Muscle layer of colon (tissue), 2 donors: ENCODE data around the gene R3HDM1.

ENCODE experiments used
- H3K27ac ChIP-seq: one replicate; pipeline ENCODE4 v1.7.0; 2013; ENCODE audit warnings: low read depth, mild to moderate bottlenecking, low read length, moderate library complexity
- H3K27me3 ChIP-seq, 2 donors: one replicate each; pipeline ENCODE4 v1.7.0; 2013; ENCODE audit warnings: low read length in 2 of 2, mild to moderate bottlenecking in 2 of 2; ENCODE audit not compliant: insufficient read depth in 2 of 2, control insufficient read depth in 1 of 2
- H3K36me3 ChIP-seq: one replicate; pipeline ENCODE4 v1.7.0; 2013; ENCODE audit warnings: mild to moderate bottlenecking, low read length; ENCODE audit not compliant: insufficient read depth
- H3K4me1 ChIP-seq: one replicate; pipeline ENCODE4 v1.7.0; 2013; ENCODE audit warnings: mild to moderate bottlenecking, low read length; ENCODE audit not compliant: insufficient read depth
- H3K4me3 ChIP-seq, 2 donors: one replicate each; pipeline ENCODE4 v1.7.0; 2013; ENCODE audit warnings: low read length in 2 of 2, low read depth in 1 of 2, mild to moderate bottlenecking in 1 of 2, moderate library complexity in 1 of 2
- H3K9ac ChIP-seq: one replicate; pipeline ENCODE4 v1.7.0; 2013; ENCODE audit warnings: low read length
- H3K9me3 ChIP-seq: one replicate; pipeline ENCODE4 v1.7.0; 2013; ENCODE audit warnings: mild to moderate bottlenecking, low read length
- donor health status: abdominal sarcoma.
- donor health status: Adenocarcinoma of cecum.

Gene R3HDM1

GRCh38 chr2:135573620-135574019 is 42.3 kb downstream of the R3HDM1 start:
- H3K36me3 ChIP-seq: peaks cover 3% of the 10 kb centered on the region
- H3K4me3 ChIP-seq: no peak overlapping the region
- no peaks in the 10 kb centered on the region for H3K4me1 ChIP-seq
- H3K27ac ChIP-seq: no peak overlapping the region
- H3K27me3 ChIP-seq: no peaks in the 10 kb centered on the region
- H3K9ac ChIP-seq: no peak overlapping the region
- no peaks in the 10 kb centered on the region for H3K9me3 ChIP-seq

GRCh38 chr2:135581282-135581681 is 50.0 kb downstream of the R3HDM1 start:
- H3K27ac ChIP-seq: no peak overlapping the region
- no peaks in the 10 kb centered on the region for H3K9me3 ChIP-seq
- no peak overlapping the region for H3K4me3 ChIP-seq
- H3K27me3 ChIP-seq: no peaks in the 10 kb centered on the region
- H3K4me1 ChIP-seq: no peaks in the 10 kb centered on the region
- H3K36me3 ChIP-seq: no peaks in the 10 kb centered on the region
- no peak overlapping the region for H3K9ac ChIP-seq

- Histone ChIP-seq H3K4me3 (no peak overlapping the region), H3K9ac (no peak overlapping the region), H3K27ac (no peak overlapping the region), H3K4me1 (no peaks in the 10 kb centered on the region), H3K36me3 (no peaks in the 10 kb centered on the region), H3K27me3 (no peaks in the 10 kb centered on the region), H3K9me3 (no peaks in the 10 kb centered on the region)
Measured at GRCh38 chr2:135582383-135582782, 51.1 kb downstream of the R3HDM1 start.

GRCh38 chr2:135585586-135585985 is 54.3 kb downstream of the R3HDM1 start:
- H3K9me3 ChIP-seq: no peaks in the 10 kb centered on the region
- H3K4me1 ChIP-seq: no peaks in the 10 kb centered on the region
- no peak overlapping the region for H3K27ac ChIP-seq
- no peaks in the 10 kb centered on the region for H3K27me3 ChIP-seq
- no peak overlapping the region for H3K9ac ChIP-seq
- H3K36me3 ChIP-seq: no peaks in the 10 kb centered on the region
- H3K4me3 ChIP-seq: no peak overlapping the region

- no peak overlapping the region for H3K9ac ChIP-seq
- no peaks in the 10 kb centered on the region for H3K36me3 ChIP-seq
- no peaks in the 10 kb centered on the region for H3K9me3 ChIP-seq
- no peak overlapping the region for H3K4me3 ChIP-seq
- H3K27me3 ChIP-seq: no peaks in the 10 kb centered on the region
- H3K4me1 ChIP-seq: no peaks in the 10 kb centered on the region
- no peak overlapping the region for H3K27ac ChIP-seq
Measured at GRCh38 chr2:135586148-135586547, 54.9 kb downstream of the R3HDM1 start.

GRCh38 chr2:135587958-135588357 is 56.7 kb downstream of the R3HDM1 start:
- Histone ChIP-seq H3K9me3 (no peaks in the 10 kb centered on the region), H3K36me3 (no peaks in the 10 kb centered on the region), H3K4me3 (no peak overlapping the region), H3K27ac (no peak overlapping the region), H3K4me1 (no peaks in the 10 kb centered on the region), H3K27me3 (no peaks in the 10 kb centered on the region), H3K9ac (no peak overlapping the region)

- Histone ChIP-seq H3K9me3 (no peaks in the 10 kb centered on the region), H3K27ac (no peak overlapping the region), H3K9ac (no peak overlapping the region), H3K27me3 (no peaks in the 10 kb centered on the region), H3K4me1 (no peaks in the 10 kb centered on the region), H3K36me3 (no peaks in the 10 kb centered on the region), H3K4me3 (no peak overlapping the region)
Measured at GRCh38 chr2:135590619-135591260, 59.5 kb downstream of the R3HDM1 start.

- H3K9ac ChIP-seq: no peak overlapping the region
- H3K4me1 ChIP-seq: no peaks in the 10 kb centered on the region
- H3K9me3 ChIP-seq: no peaks in the 10 kb centered on the region
- H3K36me3 ChIP-seq: peaks cover 4% of the 10 kb centered on the region
- no peaks in the 10 kb centered on the region for H3K27me3 ChIP-seq
- H3K4me3 ChIP-seq: no peak overlapping the region
- H3K27ac ChIP-seq: no peak overlapping the region
Measured at GRCh38 chr2:135600915-135601314, 69.6 kb downstream of the R3HDM1 start.

GRCh38 chr2:135603543-135603942 is 72.3 kb downstream of the R3HDM1 start:
- H3K9ac ChIP-seq: no peak overlapping the region
- no peaks in the 10 kb centered on the region for H3K9me3 ChIP-seq
- peaks cover 4% of the 10 kb centered on the region for H3K36me3 ChIP-seq
- no peak overlapping the region for H3K4me3 ChIP-seq
- H3K27me3 ChIP-seq: no peaks in the 10 kb centered on the region
- no peaks in the 10 kb centered on the region for H3K4me1 ChIP-seq
- no peak overlapping the region for H3K27ac ChIP-seq

GRCh38 chr2:135607561-135607960 is 76.3 kb downstream of the R3HDM1 start:
- H3K4me1 ChIP-seq: no peaks in the 10 kb centered on the region
- H3K4me3 ChIP-seq: no peak overlapping the region
- H3K9ac ChIP-seq: no peak overlapping the region
- H3K27me3 ChIP-seq: no peaks in the 10 kb centered on the region
- no peaks in the 10 kb centered on the region for H3K9me3 ChIP-seq
- H3K27ac ChIP-seq: no peak overlapping the region
- H3K36me3 ChIP-seq: peaks cover 4% of the 10 kb centered on the region

- Histone ChIP-seq H3K27me3 (no peaks in the 10 kb centered on the region), H3K9me3 (no peaks in the 10 kb centered on the region), H3K27ac (no peak overlapping the region), H3K4me1 (no peaks in the 10 kb centered on the region), H3K9ac (no peak overlapping the region), H3K4me3 (no peak overlapping the region), H3K36me3 (no peaks in the 10 kb centered on the region)
Measured at GRCh38 chr2:135612319-135612718, 81.0 kb downstream of the R3HDM1 start.

- Histone ChIP-seq H3K27ac (no peak overlapping the region), H3K36me3 (no peaks in the 10 kb centered on the region), H3K9me3 (no peaks in the 10 kb centered on the region), H3K27me3 (no peaks in the 10 kb centered on the region), H3K4me1 (no peaks in the 10 kb centered on the region), H3K9ac (no peak overlapping the region), H3K4me3 (no peak overlapping the region)
Measured at GRCh38 chr2:135615404-135615803, 84.1 kb downstream of the R3HDM1 start.
